HG03520 (cell line): ENCODE measurements around the gene PAPOLA.
"Not testable (repeated sequence)": the region's sequence is repeated elsewhere in the genome, so short reads cannot be mapped to it uniquely, and the experiment has no call there.

Experiments used
- ATAC-seq: cut with Tn5 transposase; IDR thresholded peaks from one replicate; pipeline ENCODE4 v1.9.1; 2021; ENCODE audit warnings: mild to moderate bottlenecking, moderate library complexity; ENCODE audit not compliant: unreplicated experiment

PAPOLA gene

DNA sequence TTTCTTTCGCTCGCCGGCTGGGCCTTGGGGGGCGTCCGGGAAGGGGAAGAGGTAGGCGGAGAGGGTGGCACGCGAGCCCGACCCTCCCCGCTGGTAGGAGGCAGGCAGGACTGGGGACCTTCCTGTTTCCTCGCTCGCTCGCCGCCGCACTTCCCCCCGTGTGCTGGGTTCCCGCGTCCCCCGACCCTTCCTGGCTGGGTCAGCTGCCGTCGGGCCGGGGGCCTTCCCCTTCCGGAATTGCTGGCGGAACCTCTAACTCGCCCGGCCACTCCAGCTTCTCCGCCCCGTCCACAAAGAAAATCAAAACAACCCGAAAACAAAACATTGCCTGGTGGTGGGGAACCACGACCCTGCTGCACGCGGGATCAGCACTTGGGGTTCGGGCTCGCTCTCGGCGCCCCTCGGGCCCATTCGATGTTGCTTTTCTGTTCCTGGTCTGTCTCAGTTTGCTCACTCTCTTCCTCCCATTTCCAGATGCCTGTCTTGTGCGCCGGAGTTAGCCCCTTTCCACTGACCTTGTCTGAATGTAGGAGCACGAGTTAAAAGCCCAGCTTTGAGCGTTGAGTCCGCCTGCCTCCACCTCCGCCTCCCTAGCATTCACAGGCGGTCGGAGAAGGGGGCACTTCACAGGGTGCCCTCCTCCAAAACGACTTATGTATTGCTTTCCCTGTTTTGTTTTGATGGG lies 581 bp downstream of the PAPOLA start:
- ATAC-seq, result peak; percentile 26

DNA sequence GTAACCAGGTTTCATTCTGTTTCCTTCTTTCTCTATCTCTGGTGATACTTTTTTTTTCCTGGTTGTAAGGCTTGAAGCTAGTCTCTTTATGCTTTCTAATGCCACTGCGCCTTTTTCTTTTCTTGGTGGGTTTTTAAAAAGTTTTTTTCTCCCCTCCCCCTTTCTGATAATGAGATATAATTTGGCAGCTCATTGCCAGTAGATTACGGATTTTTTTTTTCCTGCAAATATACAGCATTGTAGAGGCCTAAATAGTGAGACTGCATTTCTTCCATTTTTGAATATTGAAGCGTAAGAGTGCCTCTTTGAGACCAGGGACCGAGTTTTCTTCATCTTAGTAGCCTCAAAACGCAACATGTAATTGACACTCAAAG lies 1.1 kb downstream of the PAPOLA start:
- no peak for ATAC-seq

DNA sequence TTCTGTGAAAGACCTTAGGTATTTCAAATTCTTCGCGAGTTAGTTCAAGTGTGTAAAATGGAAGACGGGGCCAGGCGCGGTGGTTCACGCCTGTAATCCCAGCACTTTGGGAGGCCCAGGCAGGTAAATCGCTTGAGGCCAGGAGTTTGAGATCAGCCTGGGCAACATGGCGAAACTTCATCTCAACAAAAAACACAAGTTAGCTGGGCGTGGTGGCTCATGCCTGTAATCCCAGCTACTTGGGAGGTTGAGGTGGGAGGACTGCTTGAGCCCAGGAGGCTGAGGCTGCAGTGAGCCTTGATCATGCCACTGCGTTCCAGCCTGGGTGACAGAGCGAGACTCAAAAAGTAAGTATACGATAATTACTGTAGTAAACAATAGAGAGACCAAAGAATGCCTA lies 2.2 kb downstream of the PAPOLA start:
- ATAC-seq, result not testable (repeated sequence)

DNA sequence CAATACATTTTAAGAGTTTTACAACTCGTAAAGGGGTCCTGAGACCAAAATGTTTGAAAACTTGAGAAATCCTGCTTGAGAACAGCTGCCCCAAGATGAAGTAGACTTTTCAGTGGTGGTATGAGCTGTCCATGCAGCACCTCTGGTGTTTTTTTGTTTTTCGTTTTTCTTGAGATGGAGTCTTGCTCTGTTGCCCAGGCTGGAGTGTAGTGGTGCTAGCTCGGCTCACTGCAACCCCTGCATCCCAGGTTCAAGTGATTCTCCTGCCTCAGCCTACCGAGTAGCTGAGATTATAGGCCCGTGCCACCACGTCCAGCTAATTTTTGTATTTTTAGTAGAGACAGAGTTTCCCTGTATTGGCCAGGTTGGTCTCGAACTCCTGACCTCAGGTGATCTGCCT lies 5.5 kb downstream of the PAPOLA start:
- no peak for ATAC-seq

DNA sequence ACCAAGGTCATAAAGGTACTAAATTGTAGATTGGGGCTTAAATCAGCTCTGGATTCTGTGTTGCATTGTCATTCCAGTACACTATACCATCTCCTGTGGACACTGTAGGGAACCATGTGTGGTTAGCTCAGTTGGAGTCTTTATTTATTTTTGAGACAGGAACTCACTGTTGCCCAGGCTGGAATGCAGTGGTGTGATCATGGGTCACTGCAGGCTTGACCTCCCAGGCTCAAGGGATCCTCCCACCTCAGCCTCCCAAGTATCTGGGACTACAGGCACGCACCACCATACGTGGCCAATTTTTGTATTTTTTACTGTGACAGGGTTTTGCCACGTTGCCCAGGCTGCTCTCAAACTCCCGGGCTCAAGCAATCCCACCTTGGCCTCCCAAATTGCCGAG lies 6.7 kb downstream of the PAPOLA start:
- no peak for ATAC-seq

DNA sequence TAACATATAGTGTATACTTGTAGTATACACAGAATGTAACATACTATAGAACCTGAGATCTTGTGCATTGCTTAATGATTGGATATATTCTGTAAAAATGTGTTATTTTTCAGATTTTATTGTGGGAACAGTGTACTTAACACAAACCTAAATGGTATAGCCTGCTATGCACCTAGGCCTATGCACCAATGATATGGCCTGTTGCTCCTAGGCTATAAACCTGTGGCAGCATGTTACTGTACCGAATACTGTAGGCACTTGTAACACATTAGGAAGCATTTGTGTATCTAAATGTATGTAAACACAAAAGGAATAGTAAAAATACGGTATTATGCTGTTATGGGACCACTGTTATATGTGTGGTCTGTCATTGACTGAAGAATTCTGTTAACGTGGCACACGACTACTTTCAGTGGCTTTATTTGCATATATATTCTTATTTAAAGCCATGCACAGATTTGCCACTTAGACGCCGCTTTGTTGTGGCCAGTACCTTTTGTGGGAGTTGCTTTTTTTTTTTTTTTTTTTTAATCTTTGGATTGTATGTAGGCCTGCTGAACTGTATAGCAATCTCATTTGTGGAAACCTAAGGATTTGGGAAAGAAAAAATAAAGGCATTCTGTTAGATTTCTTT lies 7.4 kb downstream of the PAPOLA start:
- no peak for ATAC-seq

DNA sequence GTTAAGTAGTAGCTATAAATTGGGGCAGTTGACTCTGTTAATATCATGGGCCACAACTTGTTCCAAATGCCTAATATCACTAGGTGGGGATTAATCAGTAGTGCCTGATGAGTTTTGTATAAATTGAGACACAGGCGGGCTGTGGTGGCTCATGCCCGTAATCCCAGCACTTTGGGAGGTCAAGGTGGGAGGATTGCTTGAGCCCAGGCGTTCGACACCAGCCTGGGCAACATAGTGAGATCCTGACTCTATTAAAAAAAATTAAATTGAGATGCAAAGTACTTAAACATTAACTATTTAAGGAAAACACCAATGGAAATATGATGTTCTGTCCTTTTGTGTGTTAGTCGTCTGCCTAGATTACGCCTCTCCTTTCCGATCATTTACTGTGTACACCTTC lies 9.0 kb downstream of the PAPOLA start:
- no peak for ATAC-seq

DNA sequence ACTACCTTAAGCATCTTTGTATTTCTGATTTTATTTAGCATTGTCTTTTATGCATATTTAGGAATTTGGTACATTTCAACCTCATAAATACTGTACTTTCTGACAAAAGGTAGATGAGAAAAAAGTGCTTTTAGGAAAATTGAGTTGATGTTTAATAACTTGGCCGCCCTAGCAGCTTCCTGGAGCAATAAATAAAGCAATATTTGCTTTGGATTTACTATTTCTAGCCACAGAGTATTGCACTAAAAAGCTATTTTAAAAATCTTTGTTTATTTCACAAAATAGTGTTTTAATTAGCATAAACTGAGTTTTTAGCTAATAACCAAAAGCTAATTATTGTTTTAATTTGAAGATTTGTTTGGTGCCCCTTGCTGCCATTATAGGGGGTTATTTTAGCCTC lies 9.5 kb downstream of the PAPOLA start:
- ATAC-seq, result no peak

DNA sequence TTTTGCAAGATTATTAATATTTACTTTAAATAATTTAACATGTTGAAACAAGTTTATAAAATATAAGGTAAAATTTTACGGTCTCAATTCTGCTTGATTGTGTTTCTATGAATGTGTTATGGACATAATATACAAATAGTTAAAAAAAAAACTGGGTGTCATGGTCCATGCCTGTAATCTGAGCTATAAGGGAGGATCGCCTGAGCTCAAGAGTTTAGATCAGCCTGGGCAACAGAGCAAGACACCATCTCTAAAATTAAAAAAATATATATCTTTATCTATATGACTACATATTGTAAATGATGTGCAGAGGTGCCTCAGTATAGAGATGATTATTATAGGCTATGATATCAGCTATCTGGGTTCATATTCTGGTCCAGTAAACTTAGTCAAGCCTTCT lies 9.9 kb downstream of the PAPOLA start:
- ATAC-seq, result no peak

DNA sequence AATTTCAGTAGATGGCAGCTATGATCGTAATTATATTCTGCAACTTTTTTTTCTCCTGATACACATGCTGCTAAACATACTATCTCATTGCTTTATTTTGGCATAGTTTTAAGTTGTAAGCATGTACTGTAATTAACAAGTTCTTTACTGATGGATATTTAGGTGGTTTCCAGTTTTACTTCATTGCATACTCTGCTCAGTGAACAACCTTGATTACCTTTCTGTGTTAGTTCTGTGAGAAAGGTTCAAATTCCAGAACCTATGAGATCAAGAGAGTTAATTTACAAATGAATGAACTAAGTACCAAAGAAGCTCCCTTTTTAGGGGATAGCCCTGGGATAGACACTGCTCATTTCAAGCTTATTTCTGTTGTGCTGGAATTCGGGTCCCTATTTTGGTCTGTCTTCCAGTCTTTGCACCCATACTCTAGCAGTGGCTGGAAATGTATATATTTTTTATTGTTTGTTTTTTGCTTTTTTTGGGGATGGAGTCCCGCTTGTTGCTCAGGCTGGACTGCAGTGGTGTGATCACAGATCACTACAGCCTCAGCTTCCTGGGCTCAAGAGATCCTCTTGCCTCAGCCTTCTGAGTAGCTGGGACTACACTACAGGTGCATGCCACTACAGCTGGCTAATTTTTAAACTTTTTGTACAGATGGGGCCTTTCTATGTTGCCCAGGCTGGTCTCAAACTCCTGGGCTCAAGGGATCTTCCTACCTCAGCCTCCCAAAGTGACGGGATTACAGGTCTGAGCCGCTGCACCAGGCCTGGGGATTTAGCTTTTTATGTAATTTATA lies 10.6 kb downstream of the PAPOLA start:
- ATAC-seq, result no peak

DNA sequence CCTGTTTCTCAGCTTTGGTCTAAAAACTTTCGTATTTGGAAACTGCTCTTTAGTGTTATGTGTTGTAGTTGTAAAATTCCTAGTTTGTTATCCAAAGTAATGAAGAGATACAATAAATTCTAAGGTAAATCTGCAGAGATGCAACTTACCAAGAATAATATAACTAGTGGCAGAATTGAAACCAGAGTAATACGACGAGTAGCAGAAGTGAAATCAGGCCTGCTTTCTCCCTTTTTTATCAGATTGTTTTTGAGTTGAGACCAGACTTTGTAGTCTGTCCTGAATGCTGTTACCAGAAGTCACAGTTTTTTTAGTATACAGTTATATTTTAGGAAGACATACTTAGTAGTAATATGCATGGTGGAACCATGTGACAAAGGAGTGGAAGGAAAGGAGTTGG lies 12.5 kb downstream of the PAPOLA start:
- peak; percentile 54 for ATAC-seq

DNA sequence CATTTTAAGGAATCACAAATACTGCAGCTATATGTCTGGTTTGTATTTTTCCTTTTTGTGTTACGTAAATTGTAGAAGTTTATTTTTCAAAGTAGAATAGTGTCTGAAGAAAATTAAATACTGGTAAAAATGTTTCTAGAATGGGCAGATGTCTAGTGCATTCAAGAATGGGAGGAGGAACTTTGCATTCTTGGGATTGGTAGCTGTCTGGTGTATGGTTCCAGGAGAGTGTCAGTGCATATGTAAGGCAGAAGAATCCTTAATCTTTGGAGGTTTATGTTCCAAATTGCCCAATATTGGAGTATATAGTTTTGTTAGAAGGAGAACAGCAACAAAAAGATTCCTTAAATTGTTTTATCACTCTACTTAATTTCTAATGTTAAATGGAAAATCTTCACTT lies 13.5 kb downstream of the PAPOLA start:
- no peak for ATAC-seq

DNA sequence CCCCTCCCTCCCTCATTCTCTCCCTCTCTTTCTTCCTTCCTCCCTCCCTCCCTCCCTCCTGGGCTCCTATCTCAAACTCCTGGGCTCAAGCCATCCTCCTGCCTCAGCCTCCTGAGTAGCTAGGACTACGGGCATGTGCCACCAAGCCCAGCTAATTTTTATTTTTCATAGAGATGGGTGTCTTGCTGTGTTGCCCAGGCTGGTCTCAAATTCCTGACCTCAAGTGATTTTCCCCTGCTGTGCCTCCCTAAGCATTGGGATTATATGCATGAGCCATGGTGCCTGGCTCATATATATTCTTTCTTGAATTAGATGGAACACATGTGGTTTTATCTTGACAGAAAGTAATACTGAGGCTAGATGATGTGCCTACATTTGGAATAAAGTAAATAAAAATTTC lies 14.2 kb downstream of the PAPOLA start:
- no peak for ATAC-seq

DNA sequence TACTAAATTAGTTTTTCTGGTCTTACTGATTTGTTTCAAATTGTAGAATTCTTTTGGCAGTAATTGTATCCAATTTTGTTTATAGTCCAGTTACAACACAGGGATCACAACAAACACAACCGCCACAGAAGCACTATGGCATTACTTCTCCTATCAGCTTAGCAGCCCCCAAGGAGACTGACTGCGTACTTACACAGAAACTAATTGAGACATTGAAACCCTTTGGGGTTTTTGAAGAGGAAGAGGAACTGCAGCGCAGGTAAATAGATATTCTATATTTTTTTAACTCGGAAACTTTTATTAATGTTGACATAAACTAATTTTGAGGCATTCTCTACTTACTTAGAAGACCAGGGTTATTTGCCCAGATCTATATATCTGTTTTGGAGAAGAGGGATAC lies 17.8 kb downstream of the PAPOLA start:
- ATAC-seq, result no peak

DNA sequence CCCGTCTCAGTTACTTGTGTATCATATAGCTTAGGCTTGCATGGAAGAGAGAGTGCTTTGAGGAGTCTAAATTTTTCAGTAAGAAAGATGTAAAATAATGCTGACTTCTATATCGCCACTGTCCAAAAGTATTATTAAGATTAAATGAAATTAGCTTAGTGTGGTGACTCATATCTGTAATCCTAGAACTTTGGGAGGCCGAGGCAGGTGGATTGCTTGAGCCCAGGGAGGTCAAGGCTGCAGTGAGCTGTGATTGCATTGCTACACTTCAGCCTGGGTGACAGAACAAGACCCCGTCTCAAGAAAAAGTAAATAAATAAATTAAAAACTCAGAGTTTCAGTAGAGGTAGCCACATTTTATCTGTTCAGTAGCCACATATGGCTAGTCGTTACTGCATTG lies 23.3 kb downstream of the PAPOLA start:
- ATAC-seq, result no peak

DNA sequence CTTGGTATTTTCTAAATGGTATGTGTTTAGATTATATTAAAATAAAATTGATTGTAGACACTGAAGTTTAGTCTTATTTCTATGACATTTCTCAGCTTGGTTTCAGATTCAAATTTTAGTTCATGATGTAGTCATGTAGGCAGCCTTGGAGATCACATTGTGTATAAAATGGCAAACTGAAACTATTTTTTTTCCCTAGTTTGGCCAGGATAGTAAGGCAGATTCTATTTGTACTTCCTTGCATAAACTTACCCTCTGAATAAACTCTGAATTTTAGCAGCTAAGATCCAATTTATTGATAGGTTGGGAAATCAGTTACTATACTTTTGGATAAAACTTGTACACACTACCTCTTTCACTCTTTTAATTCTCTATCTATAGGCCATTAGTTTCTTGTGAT lies 30.4 kb downstream of the PAPOLA start:
- ATAC-seq, result no peak

DNA sequence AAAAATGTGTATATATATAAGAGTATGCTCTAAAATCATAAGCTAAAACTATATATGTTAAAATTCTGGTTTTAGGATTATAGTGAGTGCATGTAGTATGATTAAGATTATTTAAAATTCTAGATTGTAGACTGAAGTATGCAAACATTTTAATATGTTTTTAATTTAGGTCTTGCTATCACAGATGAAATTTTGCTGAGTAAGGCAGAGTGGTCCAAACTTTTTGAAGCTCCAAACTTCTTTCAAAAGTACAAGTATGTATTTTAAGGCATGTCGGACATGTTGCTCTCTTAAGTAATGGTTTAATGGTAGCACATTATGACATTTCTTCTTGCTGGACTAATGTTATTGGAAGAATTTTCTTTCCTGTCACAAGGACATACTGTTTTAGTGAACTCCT lies 34.6 kb downstream of the PAPOLA start:
- no peak for ATAC-seq

DNA sequence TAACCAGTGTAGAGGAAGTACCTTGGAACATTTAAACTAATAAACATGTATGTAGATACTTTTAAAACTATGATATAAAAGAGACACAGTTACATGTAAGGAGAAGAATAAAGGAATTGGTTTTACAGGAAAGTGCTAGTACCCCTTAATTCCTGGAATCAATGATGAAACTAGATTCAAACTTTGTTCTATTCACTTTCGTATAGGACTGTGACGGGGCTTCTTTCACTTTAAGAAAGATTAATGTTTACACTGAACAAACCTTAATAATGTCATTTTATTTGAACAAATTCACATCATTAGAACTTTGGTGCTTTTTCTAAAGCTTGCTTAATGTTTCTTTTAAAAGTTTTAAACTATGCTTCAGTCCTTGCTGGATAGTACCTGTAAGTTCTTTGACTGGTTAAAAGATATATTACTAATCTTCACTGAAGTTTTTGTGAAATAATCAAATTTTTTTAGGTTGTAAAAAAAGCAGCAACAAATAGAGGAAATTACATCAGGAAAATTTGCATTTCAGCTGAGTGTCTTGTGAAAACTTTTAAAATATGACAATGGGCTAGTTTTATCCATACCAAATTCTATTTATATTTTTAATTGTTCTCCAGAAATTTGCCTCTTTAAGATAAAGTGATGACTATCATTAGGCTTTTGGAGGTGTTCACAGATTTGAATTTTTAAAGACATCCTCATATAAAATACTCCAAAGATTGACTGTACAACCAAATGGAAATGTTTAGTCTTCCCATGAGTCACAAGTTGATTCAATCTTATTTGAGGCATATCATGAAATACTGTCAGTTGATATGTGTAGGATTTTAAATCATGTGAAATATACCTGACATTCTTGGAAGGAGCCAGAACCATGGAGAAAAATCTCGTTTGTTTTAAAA lies 36.2 kb downstream of the PAPOLA start:
- no peak for ATAC-seq

DNA sequence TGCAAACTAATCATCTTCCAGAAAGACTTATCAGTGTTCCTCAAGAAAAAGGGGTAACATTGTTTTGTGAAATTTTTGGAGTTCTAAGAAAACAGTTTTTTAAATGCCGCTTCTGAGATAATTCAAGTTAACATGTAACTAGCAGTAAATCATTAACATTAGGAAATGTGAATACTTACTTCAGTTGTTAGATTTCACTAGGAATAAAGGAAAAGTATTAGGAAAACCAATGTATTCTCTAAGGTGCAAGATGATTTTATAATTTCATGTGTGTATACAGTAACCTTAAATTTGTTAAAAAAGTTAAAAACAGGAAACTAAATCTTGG lies 36.8 kb downstream of the PAPOLA start:
- no peak for ATAC-seq

DNA sequence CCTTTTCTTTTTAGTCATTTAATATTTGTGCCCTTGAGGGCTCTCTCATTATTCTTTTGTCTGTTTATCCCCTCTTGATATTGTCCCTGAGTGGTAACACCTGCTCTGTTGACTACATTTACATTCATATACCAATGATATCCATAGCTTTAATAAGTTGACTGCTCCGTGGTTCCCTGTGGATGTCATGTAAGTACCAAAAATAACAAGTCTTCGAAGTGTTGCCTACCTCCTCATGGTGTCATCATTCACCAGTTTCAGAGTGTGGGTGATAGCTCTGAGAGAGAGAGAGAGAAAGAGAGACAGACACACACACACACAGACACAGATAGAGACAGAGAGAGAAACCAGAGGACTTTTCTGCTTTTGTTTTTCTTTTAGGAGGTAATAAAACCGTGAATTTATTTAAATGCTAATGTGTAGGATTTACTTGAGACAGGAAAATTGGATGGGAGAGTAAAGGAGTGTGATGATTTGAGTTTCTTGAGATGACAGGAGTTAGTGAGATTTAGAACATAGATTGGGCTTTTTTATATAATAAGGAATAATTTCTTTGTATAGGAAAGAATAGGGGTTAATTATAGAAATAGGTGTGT lies 52.2 kb downstream of the PAPOLA start:
- no peak for ATAC-seq

DNA sequence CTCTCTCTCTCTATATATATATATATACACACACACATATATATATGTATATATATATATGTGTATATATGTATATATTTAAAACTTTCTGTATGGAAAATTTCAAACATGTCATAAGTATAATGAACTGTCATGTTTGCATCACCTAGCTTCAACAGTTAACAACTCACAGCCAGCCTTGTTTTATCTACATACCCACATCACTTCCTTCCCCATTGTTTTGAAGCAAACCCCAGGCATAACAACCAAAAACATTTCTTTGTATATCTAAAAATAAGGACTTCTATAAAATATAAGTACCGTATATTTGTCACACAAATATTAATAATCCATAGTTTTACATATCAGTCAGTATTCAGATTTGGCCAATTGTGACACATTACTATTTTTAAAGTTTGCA lies 57.4 kb downstream of the PAPOLA start:
- ATAC-seq, result no peak
